Neuronal stem cell (in vitro differentiated cells): ENCODE measurements around the gene ZNF284.
A peak's percentile ranks its signal among the peaks of the same experiment; 100 is the strongest.

ENCODE experiments used
- DNase-seq: peaks from one replicate; pipeline ENCODE4 v3.0.0-alpha.2; 2013; ENCODE audit warnings: low spot score
- H2AFZ ChIP-seq: one replicate; pipeline ENCODE4 v1.6.1; 2013; ENCODE audit warnings: mild to moderate bottlenecking, low read length, inconsistent platforms
- H2AK5ac ChIP-seq: 2 replicates; pipeline ENCODE4 v1.6.1; 2013; ENCODE audit warnings: low read depth, mild to moderate bottlenecking, inconsistent platforms, low read length, moderate library complexity, mixed read lengths
- H2BK120ac ChIP-seq: 2 replicates; pipeline ENCODE4 v1.6.1; 2013; ENCODE audit warnings: low read depth, mild to moderate bottlenecking, inconsistent platforms, low read length, moderate library complexity, mixed read lengths
- H2BK12ac ChIP-seq: one replicate; pipeline ENCODE4 v1.6.1; 2013; ENCODE audit warnings: low read length, inconsistent platforms
- H2BK15ac ChIP-seq: 2 replicates; pipeline ENCODE4 v1.6.1; 2013; ENCODE audit warnings: mild to moderate bottlenecking, low read length, inconsistent platforms, mixed read lengths
- H2BK5ac ChIP-seq: one replicate; pipeline ENCODE4 v1.6.1; 2013; ENCODE audit warnings: inconsistent platforms, mild to moderate bottlenecking, low read length, moderate library complexity
- H3K14ac ChIP-seq: one replicate; pipeline ENCODE4 v1.6.1; 2013; ENCODE audit warnings: low read length, inconsistent platforms
- H3K18ac ChIP-seq: 2 replicates; pipeline ENCODE4 v1.6.1; 2013; ENCODE audit warnings: low read length, inconsistent platforms
- H3K23ac ChIP-seq: 2 replicates; pipeline ENCODE4 v1.6.1; 2013; ENCODE audit warnings: low read depth, mild to moderate bottlenecking, mixed read lengths, low read length, inconsistent platforms; ENCODE audit not compliant: poor library complexity
- H3K27ac ChIP-seq: replicated peaks from 3 replicates; pipeline ENCODE4 v1.5.1; 2013; ENCODE audit warnings: low read length, inconsistent platforms
- H3K27me3 ChIP-seq, 3 experiments: 2 replicates each; pipeline ENCODE4 v1.6.1; 2013; ENCODE audit warnings: low read length in 3 of 3, mild to moderate bottlenecking in 2 of 3, inconsistent platforms in 1 of 3, low read depth in 1 of 3, mixed read lengths in 1 of 3, moderate library complexity in 1 of 3; ENCODE audit not compliant: control insufficient read depth in 3 of 3, insufficient read depth in 3 of 3
- H3K36me3 ChIP-seq, 2 donors: replicated peaks in 1 of 2; 2 replicates each; pipeline ENCODE4 v1.6.1; 2013; ENCODE audit warnings: low read length in 2 of 2; ENCODE audit not compliant: control insufficient read depth in 2 of 2, insufficient read depth in 2 of 2
- H3K4ac ChIP-seq: 2 replicates; pipeline ENCODE4 v1.6.1; 2013; ENCODE audit warnings: inconsistent platforms, mild to moderate bottlenecking, low read length, moderate library complexity
- H3K4me1 ChIP-seq, 2 donors: 1 replicate in 1 of 2; 2 replicates in 1 of 2; pipeline ENCODE4 v1.6.1; 2013; ENCODE audit warnings: low read length in 2 of 2, low read depth in 1 of 2; ENCODE audit not compliant: control insufficient read depth in 2 of 2, insufficient read depth in 1 of 2
- H3K4me2 ChIP-seq: one replicate; pipeline ENCODE4 v1.6.1; 2013; ENCODE audit warnings: mild to moderate bottlenecking, low read length, inconsistent platforms; ENCODE audit not compliant: insufficient read depth, poor library complexity, severe bottlenecking
- H3K4me3 ChIP-seq, 2 donors: 2 replicates each; pipeline ENCODE4 v1.5.1; 2013; ENCODE audit warnings: low read length in 2 of 2, mild to moderate bottlenecking in 2 of 2, inconsistent platforms in 1 of 2, moderate library complexity in 1 of 2
- H3K79me1 ChIP-seq: one replicate; pipeline ENCODE4 v1.6.1; 2013; ENCODE audit warnings: low read depth, mild to moderate bottlenecking, inconsistent platforms, low read length, moderate library complexity
- H3K9ac ChIP-seq: one replicate; pipeline ENCODE4 v1.6.1; 2013; ENCODE audit warnings: mild to moderate bottlenecking, low read depth, low read length, inconsistent platforms; ENCODE audit not compliant: poor library complexity
- H3K9me3 ChIP-seq, 2 donors: replicated peaks in 1 of 2; 2 replicates each; pipeline versions ENCODE3 to v1.6.1; 2013; ENCODE audit warnings: low read length in 2 of 2, mild to moderate bottlenecking in 2 of 2, inconsistent platforms in 1 of 2, low read depth in 1 of 2, mixed read lengths in 1 of 2, moderate library complexity in 1 of 2; ENCODE audit not compliant: control insufficient read depth in 2 of 2, insufficient read depth in 1 of 2
- H4K8ac ChIP-seq: one replicate; pipeline ENCODE4 v1.6.1; 2013; ENCODE audit warnings: low read depth, mild to moderate bottlenecking, inconsistent platforms, low read length, moderate library complexity
- H4K91ac ChIP-seq: one replicate; pipeline ENCODE4 v1.6.1; 2013; ENCODE audit warnings: low read length, low read depth, mild to moderate bottlenecking, inconsistent platforms; ENCODE audit not compliant: poor library complexity
- WGBS, 2 donors: extraction: QIAGEN DNeasy Blood & Tissue Kit; methylation state at CpG; one replicate each; pipeline ENCODE4 v1.1.7; 2013; ENCODE audit warnings: missing lambda C conversion rate in 2 of 2, mixed read lengths in 1 of 2; ENCODE audit not compliant: insufficient read length in 2 of 2, insufficient replicate concordance in 1 of 2; ENCODE audit errors: extremely low coverage in 2 of 2; 5-methylcytosine and 5-hydroxymethylcytosine counted together

Gene ZNF284

DNA sequence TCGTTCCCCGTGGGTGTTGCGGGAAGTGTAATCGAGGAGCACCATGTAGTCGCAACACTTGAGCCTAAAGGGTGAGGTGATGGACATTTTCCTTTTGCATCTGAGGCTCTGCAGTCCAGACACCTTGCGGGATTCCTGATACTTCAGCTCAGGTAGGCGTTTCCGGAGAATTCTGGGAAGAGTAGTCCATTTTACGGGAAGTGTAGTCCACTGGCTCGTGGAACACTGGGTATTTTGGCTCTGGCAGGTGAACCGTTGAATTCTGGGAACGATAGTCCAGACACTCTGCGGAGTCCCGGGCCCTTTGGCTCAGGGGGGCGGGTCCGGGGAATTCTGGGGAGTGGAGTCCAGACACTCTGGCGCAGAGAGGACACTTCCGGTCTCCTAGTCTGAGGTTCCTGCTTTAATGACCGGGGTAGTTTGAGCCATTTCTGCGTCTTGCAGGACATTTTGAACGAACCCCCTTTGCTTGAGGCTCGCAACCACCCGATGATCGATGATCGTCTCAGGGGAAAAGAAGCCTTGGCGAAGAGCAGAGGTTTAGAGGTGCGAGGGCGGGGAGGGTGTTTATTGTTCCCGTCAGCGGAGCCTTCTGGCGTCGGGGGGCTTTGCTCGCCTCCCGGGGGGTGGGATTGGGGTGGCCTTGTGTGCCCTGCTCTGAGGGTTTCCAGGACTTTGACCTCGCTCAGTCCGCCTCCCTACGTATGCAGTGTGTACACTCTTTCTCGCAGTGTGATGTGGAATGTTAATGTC, 20.1 kb upstream of the ZNF284 start, which contains the start of gene ZNF223:
Gene ZNF223 (plus strand): TSS at position 387 of the 753 bp plus-strand sequence. CDS start 3,141 bp downstream, outside the sequence.
- H3K4me2 ChIP-seq = peak within 1 kb of the TSS; percentile 70

DNA sequence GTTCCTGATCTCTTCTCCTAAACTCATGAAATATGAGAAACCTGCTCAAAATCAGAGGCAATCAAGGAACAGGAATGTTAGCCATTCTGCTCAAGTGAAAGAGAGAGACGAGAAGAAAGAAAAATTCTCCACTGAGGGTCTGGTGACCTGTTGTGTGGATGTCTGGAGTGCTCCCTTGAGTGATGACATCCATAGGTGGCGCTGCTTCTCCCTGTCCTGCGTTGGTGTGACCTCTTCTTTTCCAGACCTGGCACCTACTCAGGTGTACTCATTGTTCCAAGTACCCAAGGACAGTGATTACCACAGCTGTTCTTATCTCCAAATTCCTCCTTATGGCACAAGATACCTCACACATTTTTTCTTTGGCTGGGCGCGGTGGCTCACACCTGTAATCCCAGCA, 16.1 kb upstream of the ZNF284 start:
- no CpG with 5 or more reads among the region's 5 CpGs for WGBS, 2 donors

More for the DNA sequence above, 20.1 kb upstream of the ZNF284 start, which contains the start of gene ZNF223:
- Histone ChIP-seq H2AFZ (peak within 1 kb of the TSS; percentile 94), H3K9me3 (peaks cover 1 to 4% of the 10 kb centered on the region in 2 donors), H2BK15ac (no peak within 1 kb of the TSS), H2BK12ac (no peak within 1 kb of the TSS), H3K79me1 (no peaks in the 10 kb centered on the region), H3K9ac (peak within 1 kb of the TSS; percentile 73), H4K8ac (no peak within 1 kb of the TSS), H4K91ac (no peak within 1 kb of the TSS), H3K23ac (no peak within 1 kb of the TSS), H3K4me3 (peak within 1 kb of the TSS; percentile 64 to 88), H3K4ac (no peak within 1 kb of the TSS), H2BK120ac (no peak within 1 kb of the TSS), H3K14ac (no peak within 1 kb of the TSS), H2AK5ac (no peak within 1 kb of the TSS), H3K36me3 (peaks cover 5 to 18% of the 10 kb centered on the region in 2 donors), H3K18ac (peak within 1 kb of the TSS; percentile 76), H3K4me1 (peaks cover 3 to 5% of the 10 kb centered on the region in 2 donors), H2BK5ac (no peak within 1 kb of the TSS), H3K27me3 (peaks cover 0 to 18% (median 0%) of the 10 kb centered on the region in 3 experiments), H3K27ac (no peak within 1 kb of the TSS)
- WGBS, 2 donors = no CpG with 5 or more reads among the region's 38 CpGs
- peak; percentile 82 for DNase-seq

GRCh38 chr19:44059229-44059628, 12.7 kb upstream of the ZNF284 start:
- H3K18ac ChIP-seq = no peak overlapping the region
- H2AK5ac ChIP-seq = no peak overlapping the region
- H2BK12ac ChIP-seq = no peak overlapping the region
- H2BK120ac ChIP-seq = no peak overlapping the region
- H4K8ac ChIP-seq = no peak overlapping the region
- DNase-seq = no peak
- no peak overlapping the region for H3K4ac ChIP-seq
- H3K9ac ChIP-seq = no peak overlapping the region
- WGBS, 2 donors = no CpG with 5 or more reads among the region's 2 CpGs
- H3K4me1 ChIP-seq = no peaks in the 10 kb centered on the region
- H3K9me3 ChIP-seq = peaks cover 1 to 13% of the 10 kb centered on the region in 2 donors
- no peak overlapping the region for H3K27ac ChIP-seq
- no peaks in the 10 kb centered on the region for H3K79me1 ChIP-seq
- no peak overlapping the region for H3K14ac ChIP-seq
- H2BK5ac ChIP-seq = no peak overlapping the region
- no peak overlapping the region for H3K23ac ChIP-seq
- no peaks in the 10 kb centered on the region for H3K27me3 ChIP-seq
- no peak overlapping the region for H3K4me2 ChIP-seq
- no peak overlapping the region for H3K4me3 ChIP-seq
- H4K91ac ChIP-seq = no peak overlapping the region
- H2AFZ ChIP-seq = no peak overlapping the region
- no peak overlapping the region for H2BK15ac ChIP-seq
- H3K36me3 ChIP-seq = peaks cover 25 to 92% of the 10 kb centered on the region in 2 donors

More for the DNA sequence above, 16.1 kb upstream of the ZNF284 start:
- Histone ChIP-seq H4K91ac (no peak overlapping the region), H3K9ac (no peak overlapping the region), H2AFZ (no peak overlapping the region), H2BK15ac (no peak overlapping the region), H3K79me1 (no peaks in the 10 kb centered on the region), H3K4me1 (peaks cover 0 to 5% of the 10 kb centered on the region in 2 donors), H3K14ac (no peak overlapping the region), H3K27ac (no peak overlapping the region), H2BK5ac (no peak overlapping the region), H3K4me2 (no peak overlapping the region), H3K27me3 (no peaks in the 10 kb centered on the region), H3K23ac (no peak overlapping the region), H2BK12ac (no peak overlapping the region), H3K4me3 (no peak overlapping the region), H3K36me3 (peaks cover 18 to 59% of the 10 kb centered on the region in 2 donors), H4K8ac (no peak overlapping the region), H2BK120ac (no peak overlapping the region), H3K18ac (no peak overlapping the region), H3K4ac (no peak overlapping the region), H3K9me3 (peaks cover 1 to 13% of the 10 kb centered on the region in 2 donors), H2AK5ac (no peak overlapping the region)
- DNase-seq = no peak

- Histone ChIP-seq H2BK120ac (no peak overlapping the region), H3K9me3 (peaks cover 6 to 21% of the 10 kb centered on the region in 2 donors), H2BK12ac (no peak overlapping the region), H2BK5ac (no peak overlapping the region), H3K18ac (no peak overlapping the region), H3K14ac (no peak overlapping the region), H3K27me3 (no peaks in the 10 kb centered on the region), H3K27ac (no peak overlapping the region), H3K4me1 (no peaks in the 10 kb centered on the region), H3K4me2 (no peak overlapping the region), H3K9ac (no peak overlapping the region), H2AFZ (no peak overlapping the region), H2AK5ac (no peak overlapping the region), H3K36me3 (peaks cover 24 to 94% of the 10 kb centered on the region in 2 donors), H3K79me1 (no peaks in the 10 kb centered on the region), H2BK15ac (no peak overlapping the region), H4K8ac (no peak overlapping the region), H3K4me3 (no peak overlapping the region), H3K4ac (no peak overlapping the region), H3K23ac (no peak overlapping the region), H4K91ac (no peak overlapping the region)
- no CpG with 5 or more reads among the region's 1 CpG for WGBS, 2 donors
- DNase-seq = no peak
Observed at GRCh38 chr19:44061038-44061437, 10.9 kb upstream of the ZNF284 start.
